Calu3 (cell line): ENCODE data around the gene LGR6. TPM values are rescaled to one million over a fixed set of nuclear protein-coding genes. Genes with fewer than 3 reads are reported as not detected.

Experiments
- BruUV-seq: library from RNA; stranded (reverse); fragments of 400-500 nt; replicated peaks from 2 replicates; lab custom pipeline; 2021; lab: Mats Ljungman, UMichigan
- CTCF ChIA-PET: fragments of 300-600 bp; sonication (Branson Sonifier 250); formaldehyde crosslinking; loops from one replicate; lab custom pipeline; 2022; ENCODE audit warnings: antibody characterized with exemption; lab: Charles Lee
- DNase-seq: peaks from one replicate; pipeline ENCODE4 v3.0.0; 2022
- H3K27ac Mint-ChIP-seq: one replicate; pipeline ENCODE4 v1.8.0; 2022; ENCODE audit warnings: mixed read lengths; ENCODE audit not compliant: unreplicated experiment
- H3K27me3 Mint-ChIP-seq: one replicate; pipeline ENCODE4 v1.8.0; 2022; ENCODE audit warnings: mixed read lengths; ENCODE audit not compliant: unreplicated experiment
- H3K36me3 Mint-ChIP-seq: one replicate; pipeline ENCODE4 v1.8.0; 2022; ENCODE audit warnings: mild to moderate bottlenecking, moderate library complexity, mixed read lengths; ENCODE audit not compliant: insufficient read depth, unreplicated experiment
- H3K4me1 Mint-ChIP-seq: one replicate; pipeline ENCODE4 v1.8.0; 2022; ENCODE audit warnings: mild to moderate bottlenecking, low read depth, mixed read lengths; ENCODE audit not compliant: unreplicated experiment
- H3K4me3 Mint-ChIP-seq: one replicate; pipeline ENCODE4 v1.8.0; 2022; ENCODE audit warnings: mild to moderate bottlenecking, low read depth, moderate library complexity, mixed read lengths; ENCODE audit not compliant: unreplicated experiment
- H3K9me3 Mint-ChIP-seq: one replicate; pipeline ENCODE4 v1.8.0; 2022; ENCODE audit warnings: low read depth, mixed read lengths; ENCODE audit not compliant: unreplicated experiment
- intact Hi-C: fragments of 100-400 bp; cut with micrococcal nuclease; formaldehyde crosslinking; loops from one replicate; pipeline ENCODE4 v1.10.0; 2022; ENCODE audit not compliant: unreplicated experiment
- total RNA-seq: library from RNA; stranded (reverse); gene quantifications from 2 replicates; pipeline ENCODE4 v1.2.3, GENCODE V29; 2022
- TF ChIP-seq, protein P1 (sequence below): fragments of 200-600 bp; IDR thresholded peaks from one replicate; pipeline ENCODE4 v1.8.0; 2022; ENCODE audit warnings: antibody characterized with exemption; ENCODE audit not compliant: unreplicated experiment

Gene LGR6
- total RNA-seq, 1 experiment from 2014 or later, result not detected

DNA sequence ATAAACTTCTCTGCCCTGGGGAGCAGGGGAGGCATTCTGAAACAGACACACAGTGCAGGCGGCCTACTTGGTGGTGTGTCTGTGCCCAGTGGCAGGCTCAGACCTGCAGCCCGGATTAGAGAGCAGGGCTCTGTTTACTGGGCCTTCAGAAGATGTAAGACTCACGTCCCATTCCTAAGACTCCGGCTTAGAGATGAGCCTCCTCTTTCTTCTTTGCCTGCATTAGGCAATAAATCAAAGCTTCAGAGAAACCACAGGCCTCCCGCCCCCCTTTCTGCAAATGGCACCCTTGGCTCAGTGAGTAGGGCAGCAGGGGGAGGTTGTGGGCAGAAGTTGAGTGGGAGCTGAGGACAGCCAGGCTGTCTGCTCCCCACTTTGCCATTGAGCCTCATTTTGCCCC is 35.8 kb downstream of the LGR6 start:
- no peaks in the 10 kb centered on the region for H3K36me3 Mint-ChIP-seq
- peaks cover 68% of the 10 kb centered on the region for H3K27me3 Mint-ChIP-seq
- intact Hi-C loops, result no loop called here
- CTCF ChIA-PET, result no interaction called here
- H3K27ac Mint-ChIP-seq, result no peak overlapping the region
- DNase-seq, result no peak
- no TSS peak for BruUV-seq
- no peaks in the 10 kb centered on the region for H3K4me1 Mint-ChIP-seq
- no peak overlapping the region for H3K4me3 Mint-ChIP-seq
- TF ChIP-seq, protein P1, sequence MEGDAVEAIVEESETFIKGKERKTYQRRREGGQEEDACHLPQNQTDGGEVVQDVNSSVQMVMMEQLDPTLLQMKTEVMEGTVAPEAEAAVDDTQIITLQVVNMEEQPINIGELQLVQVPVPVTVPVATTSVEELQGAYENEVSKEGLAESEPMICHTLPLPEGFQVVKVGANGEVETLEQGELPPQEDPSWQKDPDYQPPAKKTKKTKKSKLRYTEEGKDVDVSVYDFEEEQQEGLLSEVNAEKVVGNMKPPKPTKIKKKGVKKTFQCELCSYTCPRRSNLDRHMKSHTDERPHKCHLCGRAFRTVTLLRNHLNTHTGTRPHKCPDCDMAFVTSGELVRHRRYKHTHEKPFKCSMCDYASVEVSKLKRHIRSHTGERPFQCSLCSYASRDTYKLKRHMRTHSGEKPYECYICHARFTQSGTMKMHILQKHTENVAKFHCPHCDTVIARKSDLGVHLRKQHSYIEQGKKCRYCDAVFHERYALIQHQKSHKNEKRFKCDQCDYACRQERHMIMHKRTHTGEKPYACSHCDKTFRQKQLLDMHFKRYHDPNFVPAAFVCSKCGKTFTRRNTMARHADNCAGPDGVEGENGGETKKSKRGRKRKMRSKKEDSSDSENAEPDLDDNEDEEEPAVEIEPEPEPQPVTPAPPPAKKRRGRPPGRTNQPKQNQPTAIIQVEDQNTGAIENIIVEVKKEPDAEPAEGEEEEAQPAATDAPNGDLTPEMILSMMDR, result no peak
- H3K9me3 Mint-ChIP-seq, result no peaks in the 10 kb centered on the region

DNA sequence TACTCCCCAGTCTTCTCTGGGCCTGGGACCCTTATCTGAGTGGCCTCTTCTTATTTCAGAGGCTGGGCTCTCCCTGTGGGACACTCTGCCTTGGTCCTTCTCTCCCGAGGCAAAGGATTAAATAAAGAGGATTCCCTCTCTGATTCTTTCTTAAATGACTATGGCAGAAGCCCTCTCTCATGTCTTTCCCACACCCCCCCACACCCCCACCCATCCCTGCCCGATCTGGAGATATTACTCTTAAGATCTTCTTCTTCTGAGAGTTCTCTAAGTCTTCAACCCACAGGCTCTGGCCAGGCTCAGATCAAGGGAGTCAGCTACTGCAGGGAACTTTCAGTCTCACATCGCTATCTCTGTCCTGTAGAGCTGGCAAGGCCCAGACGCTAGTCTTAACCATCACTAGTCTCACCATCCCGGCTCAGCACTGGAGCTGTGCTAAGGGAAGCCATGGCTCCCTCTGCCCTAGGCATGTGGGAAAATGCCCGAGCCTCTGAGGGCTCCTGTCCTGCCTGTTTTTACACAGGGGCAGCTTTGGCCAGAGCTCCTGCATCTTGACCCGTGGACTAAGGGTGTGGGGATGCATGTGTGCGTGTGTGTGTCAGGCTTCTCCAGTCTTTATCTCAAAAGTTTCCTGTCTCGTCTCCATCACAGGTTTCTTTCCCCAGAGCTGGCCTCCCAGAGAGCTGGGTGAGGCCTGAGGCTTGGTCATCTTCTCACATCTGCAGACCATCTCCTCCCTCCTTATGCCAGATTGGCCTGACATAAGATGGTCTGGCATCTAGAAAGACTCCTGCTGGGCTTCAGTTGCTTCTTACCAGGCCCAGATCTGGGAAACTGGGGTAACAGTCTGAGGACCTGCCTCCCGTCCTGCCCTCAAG is 36.7 kb downstream of the LGR6 start:
- Mint-ChIP-seq H3K27ac (no peak overlapping the region), H3K36me3 (no peaks in the 10 kb centered on the region), H3K9me3 (no peaks in the 10 kb centered on the region), H3K4me1 (peaks cover 6% of the 10 kb centered on the region), H3K4me3 (no peak overlapping the region), H3K27me3 (peaks cover 59% of the 10 kb centered on the region)
- CTCF ChIA-PET, result interaction anchor here (0.6 kb wide), 1 partner anchor 16 kb away, joined by 3 read pairs; no protein-coding TSS in a partner anchor
- intact Hi-C loops, result no loop called here
- DNase-seq, result no peak
- no TSS peak for BruUV-seq
- TF ChIP-seq, protein P1, result no peak

DNA sequence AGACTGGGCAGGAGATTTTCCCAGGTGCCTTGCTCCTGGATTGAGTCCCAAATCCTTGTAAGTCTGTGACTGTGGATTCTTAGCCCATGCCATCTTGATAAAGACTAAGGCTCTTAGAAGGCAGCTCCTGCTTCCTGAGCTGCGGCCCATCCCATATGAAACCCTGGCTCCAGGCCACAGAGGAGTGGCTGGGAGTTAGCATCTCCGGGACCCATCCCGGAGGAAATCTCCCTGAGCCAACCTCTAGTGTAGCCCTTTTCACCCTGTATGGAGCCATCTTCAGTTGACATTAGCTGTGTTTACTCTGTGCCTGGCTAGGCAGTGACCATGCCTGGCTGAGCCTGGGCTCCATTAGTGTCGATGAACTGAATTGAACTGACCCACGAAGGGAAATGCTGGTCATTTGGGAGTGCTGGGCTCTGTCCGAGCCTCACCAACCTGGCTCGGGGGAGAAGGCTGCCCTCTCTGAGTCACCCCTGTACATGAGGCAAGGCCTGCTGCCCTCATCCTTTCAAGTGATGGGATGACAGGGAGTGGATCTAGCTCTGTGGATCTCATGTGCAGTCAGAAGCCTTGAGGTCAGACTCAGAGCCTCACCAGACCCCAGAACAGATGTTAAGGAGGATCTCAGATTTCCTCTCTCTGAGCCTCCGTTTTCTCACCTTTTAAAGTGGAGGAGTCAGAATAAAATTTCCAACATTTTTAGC is 37.5 kb downstream of the LGR6 start:
- intact Hi-C loops, result no loop called here
- peaks cover 14% of the 10 kb centered on the region for H3K4me1 Mint-ChIP-seq
- no peak overlapping the region for H3K27ac Mint-ChIP-seq
- H3K27me3 Mint-ChIP-seq, result peaks cover 51% of the 10 kb centered on the region
- peaks cover 2% of the 10 kb centered on the region for H3K36me3 Mint-ChIP-seq
- no peaks in the 10 kb centered on the region for H3K9me3 Mint-ChIP-seq
- DNase-seq, result no peak
- no peak overlapping the region for H3K4me3 Mint-ChIP-seq
- TF ChIP-seq, protein P1, result no peak
- no TSS peak for BruUV-seq
- CTCF ChIA-PET, result no interaction called here

DNA sequence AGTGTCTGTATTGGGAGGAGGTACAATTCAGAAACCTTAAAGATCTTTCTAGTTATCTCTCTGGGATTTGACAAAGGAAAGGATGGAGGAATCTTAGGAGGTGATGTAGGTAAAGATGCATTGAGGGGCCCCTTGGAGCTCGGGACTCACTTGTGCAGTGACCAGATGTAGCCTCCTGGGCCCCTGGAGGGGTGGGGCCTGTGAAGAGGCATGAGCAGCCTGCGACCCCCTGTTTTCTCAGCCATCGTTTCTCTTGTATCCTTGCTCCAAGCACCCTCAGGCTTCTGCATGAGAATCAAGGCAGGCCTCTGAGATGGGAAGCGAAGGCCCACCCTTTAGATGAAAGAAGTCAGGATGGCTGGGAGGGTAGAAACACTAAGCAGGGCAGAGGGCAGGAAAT is 39.6 kb downstream of the LGR6 start:
- TF ChIP-seq, protein P1, result no peak
- no peak overlapping the region for H3K27ac Mint-ChIP-seq
- no peak for DNase-seq
- H3K9me3 Mint-ChIP-seq, result no peaks in the 10 kb centered on the region
- H3K4me1 Mint-ChIP-seq, result peaks cover 27% of the 10 kb centered on the region
- no peak overlapping the region for H3K4me3 Mint-ChIP-seq
- H3K36me3 Mint-ChIP-seq, result peaks cover 7% of the 10 kb centered on the region
- BruUV-seq, result no TSS peak
- intact Hi-C loops, result no loop called here
- CTCF ChIA-PET, result no interaction called here
- H3K27me3 Mint-ChIP-seq, result peaks cover 30% of the 10 kb centered on the region
